Ascending aorta (tissue), 2 donors: Measurements from ENCODE around the gene KPNB1. TPM values are rescaled to one million over a fixed set of nuclear protein-coding genes. Genes with fewer than 3 reads are reported as not detected.

Source experiments
- DNase-seq, 2 donors: peaks; one replicate each; pipeline ENCODE4 v3.0.0-alpha.2; 2019; ENCODE audit warnings: low spot score in 2 of 2
- H3K27ac ChIP-seq, 2 donors: fragments of 200-600 bp; sonication (generic); one replicate each; pipeline ENCODE4 v1.5.1; 2016 to 2017; ENCODE audit warnings: mild to moderate bottlenecking in 1 of 2
- H3K27me3 ChIP-seq: fragments of 200-600 bp; sonication (generic); one replicate; pipeline ENCODE4 v1.5.1; 2017
- H3K36me3 ChIP-seq, 2 donors: fragments of 200-600 bp; sonication (generic); one replicate each; pipeline ENCODE4 v1.5.1; 2016
- H3K4me1 ChIP-seq, 2 donors: fragments of 200-600 bp; sonication (generic); one replicate each; pipeline ENCODE4 v1.5.1; 2016 to 2017; ENCODE audit warnings: mild to moderate bottlenecking in 1 of 2
- H3K4me3 ChIP-seq, 2 donors: fragments of 200-600 bp; sonication (generic); one replicate each; pipeline ENCODE4 v1.5.1; 2016 to 2017; ENCODE audit warnings: mild to moderate bottlenecking in 1 of 2
- H3K9me3 ChIP-seq, 2 donors: fragments of 200-600 bp; sonication (generic); one replicate each; pipeline ENCODE4 v1.5.1; 2016
- intact Hi-C: fragments of 100-400 bp; cut with DNase I; formaldehyde crosslinking; loops from one replicate; pipeline ENCODE4 v1.15.1; 2023
- total RNA-seq: library from RNA; depleted of rRNA; stranded (reverse); fragments of >200 nt; gene quantifications from one replicate; pipeline ENCODE4 v1.1.0, GENCODE V29; 2016
- TF ChIP-seq, protein P1 (sequence below), 3 experiments: fragments of 200-600 bp in 2 of 3; fragments of 450-650 bp in 1 of 3; sonication (generic) in 2 of 3; IDR thresholded peaks; one replicate each; pipeline ENCODE4 v1.5.1; 2016 to 2019; ENCODE audit warnings: antibody characterized with exemption in 3 of 3, mild to moderate bottlenecking in 1 of 3, moderate library complexity in 1 of 3

Gene KPNB1
- total RNA-seq, 1 donor from 2014 or later: 261 TPM

DNA sequence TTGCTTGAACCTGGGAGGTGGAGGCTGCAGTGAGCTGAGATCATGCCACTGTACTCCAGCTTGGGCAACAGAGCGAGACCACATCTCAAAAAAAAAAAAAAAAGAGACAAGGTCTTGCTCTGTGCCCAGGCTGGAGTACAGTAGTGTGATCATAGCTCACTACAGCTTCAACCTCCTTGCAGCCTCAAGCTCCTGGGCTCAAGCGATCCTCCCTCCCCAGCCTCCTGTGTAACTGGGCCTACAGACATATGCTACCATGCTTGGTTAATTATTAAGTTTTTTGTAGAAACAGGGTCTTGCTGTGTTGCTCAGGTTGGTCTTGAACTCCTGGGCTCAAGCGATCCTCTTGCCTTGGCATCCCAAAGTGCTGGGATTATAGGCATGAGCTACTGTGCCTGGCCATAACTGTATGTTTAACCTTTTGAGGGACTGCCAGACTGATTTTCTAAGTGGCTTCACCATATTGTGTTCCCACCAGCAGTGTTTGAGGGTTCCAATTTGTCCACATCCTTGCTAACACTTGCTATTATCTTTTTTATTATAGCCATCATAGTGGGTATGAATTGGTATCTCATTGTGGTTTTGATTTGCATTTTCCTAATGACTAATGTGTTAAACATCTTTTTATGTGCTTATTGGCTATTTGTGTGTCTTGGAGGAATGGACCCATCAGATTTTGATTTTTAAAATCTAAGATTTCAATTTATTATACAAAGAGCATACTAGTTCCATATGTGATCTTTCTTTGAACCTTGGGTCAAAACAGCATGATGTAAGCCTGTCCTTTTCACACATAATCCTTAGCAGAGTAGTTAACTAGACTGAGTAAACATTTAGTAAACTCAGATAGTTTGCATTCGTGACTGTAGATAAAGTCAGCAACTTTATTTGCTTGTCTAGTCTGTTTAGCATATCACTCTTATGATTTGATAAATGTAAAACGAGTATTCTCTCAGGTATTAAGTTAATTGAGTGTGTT is 38.1 kb upstream of the KPNB1 start:
- intact Hi-C loops: loop anchor here (10.0 kb wide), 1 partner anchor 387 kb away; no protein-coding TSS in a partner anchor

DNA sequence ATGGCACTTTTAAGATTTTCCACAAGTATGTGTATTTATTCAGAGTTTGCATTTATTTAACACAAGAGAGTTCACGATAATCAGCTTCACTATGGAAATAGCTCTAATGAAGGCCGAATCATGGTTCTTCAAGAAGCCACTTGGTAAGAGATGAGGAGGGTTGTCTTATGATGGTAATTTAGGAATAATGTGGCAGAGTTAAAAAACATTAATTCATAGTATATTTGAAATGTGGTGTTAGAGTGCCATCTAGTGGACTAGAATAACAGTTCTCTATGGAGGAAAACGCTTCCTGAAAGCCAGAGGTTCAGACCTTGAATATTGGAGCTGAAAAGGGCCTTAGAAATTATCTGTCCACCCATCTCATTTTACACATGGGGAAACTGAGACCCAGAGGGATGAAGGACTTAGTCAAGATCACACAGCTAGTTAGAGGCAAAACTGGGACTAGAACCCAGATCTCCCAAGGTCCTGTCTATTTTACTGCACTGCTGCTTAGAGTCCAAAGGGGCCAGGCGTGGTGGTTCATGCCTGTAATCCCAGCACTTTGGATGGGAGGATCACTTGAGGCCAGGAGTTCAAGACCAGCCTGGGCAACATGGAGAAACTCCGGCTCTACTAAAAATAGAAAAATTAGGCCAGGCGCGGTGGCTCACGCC is 33.8 kb upstream of the KPNB1 start:
- Histone ChIP-seq H3K27me3 (no peaks in the 10 kb centered on the region), H3K9me3 (no peaks in the 10 kb centered on the region), H3K36me3 (peaks cover 32 to 55% of the 10 kb centered on the region in 2 donors), H3K4me3 (no peak overlapping the region), H3K27ac (peak overlapping the region; percentile 19 to 39), H3K4me1 (peaks cover 0 to 11% of the 10 kb centered on the region in 2 donors)
- no peak for DNase-seq
- TF ChIP-seq, protein P1, sequence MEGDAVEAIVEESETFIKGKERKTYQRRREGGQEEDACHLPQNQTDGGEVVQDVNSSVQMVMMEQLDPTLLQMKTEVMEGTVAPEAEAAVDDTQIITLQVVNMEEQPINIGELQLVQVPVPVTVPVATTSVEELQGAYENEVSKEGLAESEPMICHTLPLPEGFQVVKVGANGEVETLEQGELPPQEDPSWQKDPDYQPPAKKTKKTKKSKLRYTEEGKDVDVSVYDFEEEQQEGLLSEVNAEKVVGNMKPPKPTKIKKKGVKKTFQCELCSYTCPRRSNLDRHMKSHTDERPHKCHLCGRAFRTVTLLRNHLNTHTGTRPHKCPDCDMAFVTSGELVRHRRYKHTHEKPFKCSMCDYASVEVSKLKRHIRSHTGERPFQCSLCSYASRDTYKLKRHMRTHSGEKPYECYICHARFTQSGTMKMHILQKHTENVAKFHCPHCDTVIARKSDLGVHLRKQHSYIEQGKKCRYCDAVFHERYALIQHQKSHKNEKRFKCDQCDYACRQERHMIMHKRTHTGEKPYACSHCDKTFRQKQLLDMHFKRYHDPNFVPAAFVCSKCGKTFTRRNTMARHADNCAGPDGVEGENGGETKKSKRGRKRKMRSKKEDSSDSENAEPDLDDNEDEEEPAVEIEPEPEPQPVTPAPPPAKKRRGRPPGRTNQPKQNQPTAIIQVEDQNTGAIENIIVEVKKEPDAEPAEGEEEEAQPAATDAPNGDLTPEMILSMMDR (IDR thresholded peaks at IDR 0.05): peak; percentile 67 to 77 (median 74)
- intact Hi-C loops: loop anchor here (2.0 to 10.0 kb wide), 2 partner anchors 115 to 391 kb away; no protein-coding TSS in a partner anchor

More for the DNA sequence above, 38.1 kb upstream of the KPNB1 start:
- H3K27ac ChIP-seq: no peak overlapping the region
- no peaks in the 10 kb centered on the region for H3K27me3 ChIP-seq
- H3K36me3 ChIP-seq: peaks cover 22 to 49% of the 10 kb centered on the region in 2 donors
- H3K4me3 ChIP-seq: no peak overlapping the region
- H3K4me1 ChIP-seq: no peaks in the 10 kb centered on the region
- no peak for DNase-seq
- H3K9me3 ChIP-seq: no peaks in the 10 kb centered on the region
- TF ChIP-seq, protein P1 (IDR thresholded peaks at IDR 0.05): no peak

DNA sequence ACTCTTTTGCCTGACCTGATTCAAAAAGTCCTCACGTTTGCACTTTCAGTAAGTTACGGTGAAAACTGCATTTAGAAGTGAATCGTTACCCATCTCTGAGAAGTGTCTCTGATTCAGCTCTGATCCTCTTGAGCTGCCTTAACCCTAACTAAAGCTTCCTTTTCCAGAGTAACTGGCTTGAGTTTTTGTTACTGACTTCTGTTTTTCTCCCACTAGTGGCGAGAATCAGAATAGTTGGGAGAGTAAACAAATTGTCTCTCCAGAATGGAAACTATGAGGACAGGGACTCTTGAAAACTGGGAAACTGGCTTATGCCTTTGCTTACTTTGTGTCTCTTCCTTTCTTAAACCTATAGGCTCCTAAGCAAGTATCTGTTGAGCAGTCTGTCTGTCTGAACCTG is 31.3 kb upstream of the KPNB1 start:
- Histone ChIP-seq H3K27ac (peak overlapping the region; percentile 72 to 79), H3K36me3 (peaks cover 41 to 43% of the 10 kb centered on the region in 2 donors), H3K27me3 (no peaks in the 10 kb centered on the region), H3K4me3 (no peak overlapping the region), H3K9me3 (no peaks in the 10 kb centered on the region), H3K4me1 (peaks cover 0 to 26% of the 10 kb centered on the region in 2 donors)
- intact Hi-C loops: loop anchor here (10.0 kb wide), 1 partner anchor 394 kb away; no protein-coding TSS in a partner anchor
- DNase-seq: no peak
- TF ChIP-seq, protein P1 (IDR thresholded peaks at IDR 0.05): no peak

DNA sequence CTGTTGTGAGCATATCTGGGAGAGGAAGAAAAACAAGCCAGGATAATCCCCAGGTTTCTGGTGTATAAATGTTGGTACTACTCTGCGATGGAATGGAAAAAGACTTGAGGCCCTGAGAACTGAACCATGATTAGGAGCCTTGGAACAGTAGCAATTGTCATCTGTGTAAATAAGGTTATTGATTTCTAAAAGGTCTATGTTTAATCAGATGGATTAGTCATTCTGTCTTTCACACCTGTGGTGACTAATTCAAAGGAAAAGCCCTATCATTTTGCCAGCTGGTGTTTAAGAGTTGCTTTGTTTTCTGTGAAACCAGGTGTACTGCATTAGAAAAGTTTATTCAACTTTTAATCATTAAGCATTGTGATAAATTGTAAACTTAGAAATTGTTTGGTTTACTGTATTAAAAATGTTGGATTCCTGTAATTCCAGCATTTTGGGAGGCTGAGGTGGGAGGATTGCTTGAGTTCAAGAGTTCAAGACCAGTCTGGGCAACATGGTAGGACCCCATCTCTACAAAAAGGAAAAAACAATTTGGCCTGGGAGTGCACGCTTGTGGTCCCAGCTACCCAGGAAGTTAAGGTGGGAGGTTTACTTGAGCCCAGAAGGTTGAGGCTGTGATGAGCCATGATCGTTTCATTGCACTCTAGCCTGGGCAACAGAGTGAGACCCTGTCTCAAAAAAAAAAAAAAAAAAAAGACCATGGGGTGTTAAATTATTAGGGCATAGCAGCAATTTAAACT is 29.0 kb upstream of the KPNB1 start:
- peak overlapping the region; percentile 72 to 79 for H3K27ac ChIP-seq
- intact Hi-C loops: no loop called here
- H3K27me3 ChIP-seq: no peaks in the 10 kb centered on the region
- H3K36me3 ChIP-seq: peaks cover 36 to 41% of the 10 kb centered on the region in 2 donors
- H3K9me3 ChIP-seq: no peaks in the 10 kb centered on the region
- H3K4me3 ChIP-seq: no peak overlapping the region
- DNase-seq: no peak
- TF ChIP-seq, protein P1 (IDR thresholded peaks at IDR 0.05): no peak
- H3K4me1 ChIP-seq: peaks cover 0 to 26% of the 10 kb centered on the region in 2 donors
